DMS153 treated with DMSO at 0.1 percent for 48 hours (cell line): Measurements from ENCODE around the gene PLET1.
"Not testable (repeated sequence)": the region's sequence is repeated elsewhere in the genome, so short reads cannot be mapped to it uniquely, and the experiment has no call there.

Experiments
- DNase-seq: peaks from one replicate; lab custom pipeline; 2025; ENCODE audit not compliant: unreplicated experiment; lab: John Stamatoyannopoulos, UW

PLET1 gene

DNA sequence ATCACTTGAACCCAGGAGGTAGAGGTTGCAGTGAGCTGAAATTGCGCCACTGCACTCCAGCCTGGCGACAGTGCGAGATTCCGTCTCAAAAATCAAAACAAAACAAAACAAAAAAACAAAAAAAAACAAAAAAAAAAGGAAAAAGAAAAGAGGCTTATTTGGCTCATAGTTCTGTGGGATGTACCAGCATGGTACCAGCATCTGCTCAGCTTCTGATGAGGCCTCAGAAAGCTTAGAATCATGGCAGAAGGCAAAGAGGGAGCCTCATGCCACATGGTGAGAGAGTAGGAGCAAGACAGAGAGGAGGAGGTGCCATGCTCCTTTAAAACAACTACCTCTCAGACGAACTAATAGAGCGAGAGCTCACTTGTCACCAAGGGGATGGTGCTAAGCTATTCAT is 45.0 kb downstream of the PLET1 start:
- DNase-seq: no peak

DNA sequence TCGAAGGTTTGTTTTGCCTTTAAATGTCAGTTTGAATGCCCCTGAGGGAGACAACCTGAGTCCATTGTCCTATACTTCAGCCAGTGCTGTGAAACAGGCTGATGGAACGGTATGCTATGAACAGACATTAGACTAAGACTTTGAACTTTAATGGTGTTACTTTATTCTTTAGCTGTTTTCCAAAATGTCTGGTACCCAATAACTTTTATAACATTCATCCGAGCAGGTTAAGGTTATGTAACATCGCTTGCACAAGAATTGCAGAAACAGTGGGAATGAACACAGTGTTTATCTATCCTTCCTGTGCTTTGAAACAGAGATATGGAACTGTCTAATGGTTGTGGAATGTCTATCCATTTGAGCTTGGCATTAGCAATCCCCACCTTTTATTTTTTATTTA is 46.9 kb downstream of the PLET1 start:
- no peak for DNase-seq

DNA sequence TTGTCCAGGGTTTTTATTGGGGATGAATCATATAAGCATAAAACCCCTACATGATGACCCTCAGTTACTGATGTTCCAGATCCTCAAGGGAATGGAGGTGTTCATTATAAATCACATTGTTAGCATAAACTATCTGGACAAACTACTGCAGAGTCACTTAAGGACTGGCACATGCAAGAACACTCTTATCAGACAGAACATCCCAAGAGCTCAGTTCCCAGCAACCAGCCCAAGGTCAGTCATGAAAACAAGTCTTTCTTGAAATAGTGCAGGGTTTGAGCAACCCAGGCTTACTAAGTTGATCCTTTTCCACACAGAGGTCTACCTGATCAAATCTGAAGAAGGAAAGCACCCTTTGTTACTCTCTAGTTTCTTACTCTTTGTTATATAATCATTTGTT is 48.0 kb downstream of the PLET1 start:
- DNase-seq: no peak

DNA sequence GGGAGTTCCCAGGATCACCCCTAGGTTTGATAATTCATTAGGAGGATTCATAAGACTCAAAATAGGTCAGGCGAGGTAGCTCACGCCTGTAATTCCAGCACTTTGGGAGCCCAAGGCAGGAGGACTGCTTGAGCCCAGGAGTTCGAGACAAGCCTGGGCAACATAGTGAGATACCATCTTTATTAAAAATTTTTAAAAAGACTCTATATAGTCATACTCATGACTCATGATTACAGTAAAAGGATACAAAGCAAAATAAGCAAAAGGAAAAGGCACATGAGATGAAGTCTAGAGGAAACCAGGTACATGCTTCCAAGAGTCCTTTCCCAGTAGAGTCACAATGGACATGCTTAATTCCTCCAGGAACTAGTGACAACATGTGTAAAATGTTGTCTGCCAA is 48.4 kb downstream of the PLET1 start:
- no peak for DNase-seq

DNA sequence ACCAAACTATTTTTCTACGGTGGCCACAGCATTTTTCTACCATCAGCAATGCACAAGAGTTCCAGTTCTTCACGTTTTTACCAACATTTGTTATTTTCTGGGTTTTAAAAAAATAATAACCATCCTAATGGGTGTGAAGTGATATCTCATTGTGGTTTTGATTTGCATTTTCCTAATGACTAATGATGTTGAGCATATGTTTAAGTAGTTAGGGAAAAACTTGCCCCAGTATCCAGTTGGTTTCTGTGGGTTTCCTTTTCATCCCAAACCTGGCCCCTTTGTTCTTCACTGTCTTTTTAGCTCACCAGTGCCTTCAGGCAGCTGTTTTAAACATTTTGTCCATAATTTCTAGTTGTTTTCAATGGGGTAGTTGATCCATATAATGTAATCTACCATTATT is 49.1 kb downstream of the PLET1 start:
- DNase-seq: no peak

DNA sequence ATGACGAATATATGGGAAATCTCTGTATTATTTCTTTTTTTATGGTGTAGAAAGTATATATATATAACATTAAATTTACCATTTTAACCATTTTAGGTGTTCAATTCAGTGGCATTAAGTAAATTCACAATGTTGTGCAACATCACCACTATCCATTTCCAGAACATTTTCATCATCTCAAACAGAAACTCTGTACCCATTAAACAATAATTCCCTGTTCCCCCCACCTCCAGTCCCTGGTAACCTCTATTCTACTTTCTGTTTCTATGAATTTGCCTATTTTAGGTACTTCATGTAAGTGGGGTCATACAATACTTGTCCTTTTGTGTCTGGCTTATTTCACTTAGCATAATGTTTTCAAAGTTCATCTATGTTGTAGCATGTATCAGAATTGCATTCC is 49.8 kb downstream of the PLET1 start:
- DNase-seq: no peak

DNA sequence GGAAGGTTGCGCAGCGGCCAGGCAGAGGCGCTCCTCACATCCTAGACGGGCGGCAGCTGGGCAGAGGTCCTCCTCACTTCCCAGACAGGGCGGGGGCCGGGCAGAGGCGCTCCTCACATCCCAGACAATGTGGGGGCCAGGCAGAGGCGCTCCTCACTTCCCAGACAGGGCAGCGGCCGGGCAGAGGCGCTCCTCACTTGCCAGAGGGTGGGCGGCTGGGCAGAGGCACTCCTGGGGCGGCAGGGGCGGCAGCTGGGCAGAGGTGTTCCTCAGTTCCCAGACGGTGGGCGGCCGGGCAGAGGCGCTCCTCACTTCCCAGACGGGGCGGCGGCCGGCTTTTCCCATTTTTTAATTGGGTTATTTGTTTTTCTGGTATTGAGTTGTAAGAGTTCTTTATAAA is 54.6 kb downstream of the PLET1 start:
- no peak for DNase-seq

DNA sequence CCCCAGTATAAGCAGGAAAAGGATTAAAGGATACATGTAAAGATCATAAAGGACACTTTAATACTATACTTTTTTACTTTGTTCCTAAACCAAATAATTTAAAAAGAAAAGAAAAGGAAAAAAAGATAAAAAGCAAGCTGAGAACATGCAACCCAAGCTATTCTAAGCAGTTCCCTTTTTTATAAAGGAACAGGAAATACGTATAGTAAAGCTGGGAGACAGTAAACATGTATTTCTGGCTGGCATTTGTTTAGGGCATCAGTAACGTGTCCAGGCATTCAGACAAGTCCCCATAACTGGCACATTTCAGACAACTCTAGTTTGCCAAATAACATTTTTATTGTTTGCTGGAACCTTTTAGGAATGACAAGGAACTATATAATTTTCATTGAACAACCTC is 60.4 kb downstream of the PLET1 start:
- DNase-seq: no peak

DNA sequence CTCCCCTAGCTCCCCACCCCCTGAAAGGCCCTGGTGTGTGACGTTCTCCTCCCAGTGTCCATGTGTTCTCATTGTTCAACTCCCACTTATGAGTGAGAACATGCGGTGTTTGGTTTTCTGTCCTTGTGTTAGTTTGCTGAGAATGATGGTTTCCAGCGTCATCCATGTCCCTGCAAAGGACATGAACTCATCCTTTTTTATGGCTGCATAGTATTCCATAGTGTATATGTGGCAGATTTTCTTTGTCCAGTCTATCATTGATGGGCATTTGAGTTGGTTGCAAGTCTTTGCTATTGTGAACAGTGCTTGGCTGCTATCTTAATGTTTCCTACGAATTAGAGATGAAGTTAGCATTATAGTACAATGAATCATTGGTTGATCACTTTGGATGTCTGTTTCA is 61.6 kb downstream of the PLET1 start:
- DNase-seq: not testable (repeated sequence)
